GM21619 (cell line): ENCODE results near the gene PTPN2.
"Not testable (repeated sequence)": the region's sequence is repeated elsewhere in the genome, so short reads cannot be mapped to it uniquely, and the experiment has no call there.

Experiments
- ATAC-seq: cut with Tn5 transposase; IDR thresholded peaks from one replicate; pipeline ENCODE4 v1.9.1; 2021; ENCODE audit not compliant: unreplicated experiment

PTPN2 gene

DNA sequence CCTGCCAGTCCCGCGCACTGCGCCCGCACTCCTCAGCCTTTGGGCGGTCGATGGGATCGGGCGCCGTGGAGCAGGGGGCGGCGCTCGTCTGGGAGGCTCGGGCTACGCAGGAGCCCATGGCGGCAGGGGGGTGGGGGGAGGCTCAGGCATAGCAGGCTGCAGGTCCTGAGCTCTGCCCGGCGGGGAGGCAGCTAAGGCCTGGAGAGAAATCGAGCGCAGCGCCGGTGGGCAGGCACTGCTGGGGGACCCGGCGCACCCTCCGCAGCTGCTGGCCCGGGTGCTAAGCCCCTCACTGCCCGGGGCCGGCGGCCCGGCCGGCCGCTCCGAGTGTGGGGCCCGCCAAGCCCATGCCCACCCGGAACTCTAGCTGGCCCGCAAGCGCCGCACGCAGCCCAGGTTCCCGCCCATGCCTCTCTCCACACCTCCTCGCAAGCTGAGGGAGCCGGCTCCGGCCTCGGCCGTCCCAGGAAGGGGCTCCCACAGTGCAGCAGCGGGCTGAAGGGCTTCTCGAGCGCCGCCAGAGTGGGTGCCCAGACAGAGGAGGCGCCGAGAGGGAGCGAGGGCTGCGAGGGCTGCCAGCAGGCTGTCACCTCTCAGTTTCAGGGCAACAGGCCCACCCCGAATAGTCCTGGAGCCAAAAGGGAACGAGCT is 107.1 kb downstream of the PTPN2 start:
- no peak for ATAC-seq

DNA sequence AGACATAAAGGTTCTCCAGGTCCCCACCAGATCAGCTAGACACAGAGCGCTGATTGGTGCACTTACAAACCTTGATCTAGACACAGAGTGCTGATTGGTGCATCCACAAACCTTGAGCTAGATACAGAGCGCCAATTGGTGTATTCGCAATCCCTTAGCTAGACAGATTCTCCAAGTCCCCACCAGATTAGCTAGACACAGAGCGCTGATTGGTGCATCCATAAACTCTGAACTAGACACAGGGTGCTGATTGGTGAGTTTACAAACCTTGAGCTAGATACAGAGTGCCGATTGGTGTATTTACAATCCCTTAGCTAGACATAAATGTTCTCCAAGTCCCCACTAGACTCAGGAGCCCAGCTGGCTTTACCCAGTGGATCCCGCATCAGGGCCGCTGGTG is 107.6 kb downstream of the PTPN2 start:
- not testable (repeated sequence) for ATAC-seq

DNA sequence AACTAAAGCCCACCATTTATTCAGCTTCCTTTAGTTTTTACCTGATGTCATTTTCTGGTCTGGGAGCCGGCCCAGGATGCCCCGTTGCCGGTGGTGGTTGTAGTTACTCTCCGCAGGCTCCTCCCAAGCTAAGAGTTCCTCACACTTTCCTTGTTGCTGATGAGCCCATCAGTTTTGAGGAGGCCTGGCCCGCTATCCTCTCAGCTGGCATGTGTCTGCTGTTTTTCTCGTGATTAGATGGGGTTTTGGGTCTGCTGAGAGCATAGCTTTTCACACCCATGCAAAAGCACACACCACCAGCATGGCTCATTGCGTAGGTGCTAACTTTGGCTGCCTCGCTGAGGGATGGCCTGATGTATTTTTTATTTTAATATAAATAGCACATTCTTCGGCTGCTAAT is 109.1 kb downstream of the PTPN2 start:
- no peak for ATAC-seq

DNA sequence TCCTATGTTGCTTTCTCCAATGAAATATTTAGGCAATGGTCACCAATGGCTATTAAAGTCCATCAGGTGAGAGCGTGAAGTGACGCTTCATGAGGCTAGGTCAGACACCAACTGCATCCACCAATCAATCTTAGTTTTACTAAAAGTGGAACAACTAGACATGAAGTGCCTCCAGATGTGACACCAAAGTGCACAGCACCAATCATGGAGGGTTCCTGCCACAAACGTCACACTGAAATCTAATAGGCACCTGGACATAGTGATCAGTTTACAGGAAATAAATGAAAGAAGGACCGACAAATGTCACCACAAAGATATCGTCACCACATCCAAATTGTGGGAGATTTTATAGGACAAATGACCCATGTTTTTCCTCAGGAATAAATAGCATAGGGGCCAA is 110.7 kb downstream of the PTPN2 start:
- ATAC-seq = no peak

DNA sequence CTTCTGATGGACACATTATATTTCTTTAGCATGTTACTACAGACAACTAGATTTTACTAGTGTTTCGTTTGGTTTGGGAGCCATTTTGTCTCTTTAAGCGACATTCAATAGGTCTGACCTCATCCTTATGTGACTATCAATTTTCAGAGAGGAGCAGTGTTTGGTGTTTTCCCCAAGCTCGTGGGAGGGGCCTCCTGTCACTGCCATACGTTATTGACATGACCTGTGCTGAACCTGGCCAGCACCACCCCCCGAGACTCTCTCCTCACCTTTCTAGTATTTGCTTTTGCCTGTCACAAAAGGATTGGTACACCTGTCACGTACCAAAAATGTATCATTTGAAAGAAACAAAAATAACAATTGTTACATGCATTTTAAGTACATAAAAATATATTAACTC is 111.9 kb downstream of the PTPN2 start:
- ATAC-seq = no peak

DNA sequence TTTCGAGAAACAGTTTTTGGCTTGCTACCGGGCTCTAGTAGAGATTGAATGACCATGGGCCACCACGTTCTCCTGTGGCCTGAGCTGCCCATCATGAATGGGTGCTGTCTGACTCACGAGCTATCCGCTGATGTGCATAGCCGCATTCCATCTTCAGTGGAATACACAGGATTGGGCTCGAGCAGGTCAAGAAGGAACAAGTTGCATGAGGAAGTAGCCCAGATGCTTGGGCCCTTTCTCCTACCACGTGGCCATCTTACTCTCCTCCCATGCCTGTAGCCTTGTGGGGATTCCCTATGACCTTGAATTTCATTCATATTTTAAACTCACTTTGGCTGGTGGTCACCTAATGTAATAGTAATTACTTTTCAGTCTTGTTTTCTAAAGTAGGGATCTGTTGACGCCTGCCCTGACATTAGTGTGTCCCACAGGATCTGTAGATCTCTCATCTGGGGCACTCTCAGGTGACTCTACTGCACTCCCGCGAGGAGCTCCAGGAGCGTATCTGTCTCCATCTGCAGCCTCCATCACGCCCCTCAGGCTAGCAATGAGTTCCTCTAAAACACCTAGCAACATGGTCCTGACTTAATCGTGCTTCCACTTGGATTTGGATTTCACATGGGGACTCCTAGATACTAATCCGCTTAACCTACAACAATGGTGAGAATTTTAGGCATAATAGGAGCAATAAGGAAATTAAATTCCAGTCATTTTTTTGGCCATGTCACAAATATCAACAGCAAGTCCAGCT is 113.4 kb downstream of the PTPN2 start:
- no peak for ATAC-seq

DNA sequence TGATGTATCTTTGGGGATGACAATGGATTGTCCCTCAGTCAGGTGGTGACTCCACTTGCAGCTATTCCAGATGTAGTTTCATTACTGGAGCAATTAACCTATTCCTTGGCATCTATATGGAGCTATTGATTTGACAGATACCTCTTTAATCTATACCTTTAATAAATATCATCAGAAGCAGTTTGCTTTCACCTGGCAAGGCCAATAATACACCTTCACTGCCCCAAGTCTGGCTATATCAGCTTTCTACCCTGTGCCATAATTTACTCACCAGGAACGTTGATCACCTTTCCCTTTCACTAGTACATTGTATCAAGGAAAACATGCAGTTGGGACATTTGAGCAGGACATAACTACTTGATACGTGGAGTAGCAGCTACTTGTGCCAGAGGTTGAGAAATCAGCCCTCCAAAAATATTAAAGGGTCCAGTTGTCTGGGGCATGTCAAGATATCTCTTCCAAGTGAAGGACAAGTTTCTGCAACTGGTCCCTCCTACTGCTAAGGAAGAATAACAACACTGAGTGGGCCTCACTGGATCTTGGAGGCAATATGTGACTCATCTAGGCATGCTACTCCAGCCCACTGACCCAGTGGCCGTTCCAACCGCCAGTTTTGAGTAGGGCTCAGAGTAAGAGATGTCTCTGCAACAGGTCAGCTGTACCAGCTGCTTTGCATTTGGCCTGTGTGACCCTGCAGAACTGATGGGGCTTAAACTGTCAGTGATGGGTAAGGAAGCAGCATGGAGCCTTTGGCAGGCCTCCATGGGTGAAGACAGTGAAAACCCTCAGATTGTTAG is 114.2 kb downstream of the PTPN2 start:
- no peak for ATAC-seq

DNA sequence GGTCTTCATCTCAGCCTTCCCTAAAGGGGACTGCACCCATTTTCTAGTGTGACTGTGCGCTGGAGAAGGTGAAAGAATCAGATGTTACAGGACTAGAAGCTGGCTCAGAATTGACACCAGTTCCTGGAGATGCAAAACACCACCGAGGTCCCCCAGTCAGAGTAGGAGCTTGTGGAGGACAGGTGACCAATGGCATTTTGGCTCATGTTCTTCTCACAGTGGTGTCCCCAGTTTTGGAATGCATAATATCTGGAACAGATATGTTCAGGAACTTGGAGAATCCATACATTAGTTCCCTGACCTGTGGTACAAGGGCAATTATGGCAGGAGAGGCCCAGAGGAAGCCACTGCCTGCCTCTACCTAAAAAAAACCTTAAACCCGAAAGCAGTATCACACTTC is 114.9 kb downstream of the PTPN2 start:
- no peak for ATAC-seq

DNA sequence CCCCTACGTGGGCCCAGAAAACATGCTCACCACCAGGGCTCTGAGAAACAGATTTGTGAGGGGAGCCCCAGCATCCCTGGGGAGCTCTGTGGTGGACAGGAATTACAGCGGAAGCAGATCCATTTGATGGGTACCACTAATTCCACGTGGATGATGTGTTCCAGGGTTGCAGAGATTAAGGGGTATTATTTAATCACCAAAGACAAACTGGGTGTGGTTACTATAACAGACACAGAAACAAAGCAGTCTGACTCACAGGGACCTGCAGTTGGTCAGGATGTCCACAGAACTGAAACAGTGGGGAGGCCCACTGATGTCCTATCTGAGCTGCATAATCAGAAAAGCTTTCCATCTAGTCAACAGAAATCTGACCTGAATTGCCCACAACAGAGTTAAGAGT is 115.4 kb downstream of the PTPN2 start:
- ATAC-seq = no peak

DNA sequence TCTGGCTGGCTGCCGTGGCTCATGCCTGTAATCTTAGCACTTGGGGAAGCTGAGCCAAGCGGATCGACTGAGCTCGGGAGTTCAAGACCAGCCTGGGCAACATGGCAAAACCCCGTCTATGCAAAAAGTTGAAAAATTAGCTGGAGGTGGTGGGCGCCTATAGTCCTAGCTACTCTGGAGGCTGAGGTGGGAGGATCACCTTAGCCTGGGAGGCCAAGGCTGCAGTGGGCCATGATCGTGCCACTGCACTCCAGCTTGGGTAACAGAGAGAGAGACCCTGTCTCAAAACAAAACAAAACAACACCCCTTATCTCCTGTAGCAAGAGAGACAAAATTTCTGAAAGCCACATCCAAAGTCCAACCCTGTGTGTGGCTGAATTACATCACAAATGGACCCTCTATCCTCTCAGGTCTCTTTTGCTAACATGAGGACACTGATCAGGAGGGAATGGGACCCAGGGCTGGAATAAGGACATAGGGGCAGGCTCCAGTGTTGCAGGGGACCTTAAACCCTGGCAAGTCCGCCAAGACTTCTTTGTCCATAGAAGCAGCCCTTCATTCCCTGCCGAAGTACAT is 116.4 kb downstream of the PTPN2 start:
- no peak for ATAC-seq

DNA sequence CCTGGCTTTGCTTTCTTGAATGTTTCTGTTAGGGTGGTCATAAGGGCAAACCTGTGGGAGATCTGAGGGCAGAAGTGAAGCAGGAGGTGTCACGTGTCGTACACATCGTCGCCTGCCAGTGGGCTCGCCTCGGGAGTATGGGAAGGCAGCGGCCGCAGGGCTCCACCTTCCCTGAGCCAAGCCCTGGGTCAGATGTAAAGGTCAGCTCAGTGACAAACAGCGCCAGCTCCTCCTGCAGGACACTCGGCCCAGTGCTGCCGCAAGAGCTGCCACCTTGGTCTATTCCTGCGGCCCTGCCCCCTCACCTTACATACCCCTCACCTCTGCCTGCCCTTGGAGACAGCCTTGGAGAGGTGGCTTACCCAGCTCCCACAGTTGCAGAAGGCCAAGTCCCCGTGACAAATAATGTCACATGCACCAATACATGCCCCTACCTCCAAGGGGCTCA is 117.0 kb downstream of the PTPN2 start:
- no peak for ATAC-seq

DNA sequence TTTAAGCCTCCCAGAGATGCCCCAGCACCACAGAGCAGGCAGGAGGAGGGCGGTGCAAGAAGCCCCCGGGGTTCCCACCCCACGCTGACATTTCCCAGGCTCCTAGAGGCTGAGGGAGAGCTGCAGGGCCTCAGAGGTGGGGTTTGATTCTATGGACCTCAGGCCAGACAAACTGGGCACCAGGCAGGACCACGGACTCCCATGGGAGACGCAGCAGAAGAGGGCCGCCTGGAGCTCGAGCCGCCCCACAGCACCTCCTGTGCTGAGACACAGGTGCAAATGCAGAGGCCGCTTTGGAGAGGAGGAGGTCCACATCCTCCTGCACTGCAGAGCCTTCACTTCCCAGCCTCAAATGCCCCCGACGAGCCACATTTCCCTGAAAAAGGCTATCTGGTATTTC is 118.5 kb downstream of the PTPN2 start:
- ATAC-seq = no peak

DNA sequence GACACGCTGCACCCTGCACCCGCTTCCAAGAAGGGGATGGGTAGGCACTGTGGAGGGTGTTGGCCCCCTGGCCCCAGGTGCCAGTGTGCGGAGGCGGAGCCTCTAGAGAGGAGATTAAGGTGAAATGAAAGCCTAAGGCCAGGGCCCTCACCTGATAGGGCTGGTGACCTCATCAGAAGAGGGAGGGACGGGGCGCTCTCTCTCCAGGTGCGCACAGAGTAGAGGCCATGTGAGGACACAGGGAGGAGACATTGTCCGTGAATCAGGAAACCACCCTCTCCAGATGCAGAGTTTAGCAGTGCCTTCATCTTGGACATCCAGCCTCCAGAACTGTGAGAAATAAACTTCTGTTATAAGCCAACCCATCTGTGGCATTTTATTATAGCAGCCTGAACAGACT is 118.9 kb downstream of the PTPN2 start:
- ATAC-seq = no peak

DNA sequence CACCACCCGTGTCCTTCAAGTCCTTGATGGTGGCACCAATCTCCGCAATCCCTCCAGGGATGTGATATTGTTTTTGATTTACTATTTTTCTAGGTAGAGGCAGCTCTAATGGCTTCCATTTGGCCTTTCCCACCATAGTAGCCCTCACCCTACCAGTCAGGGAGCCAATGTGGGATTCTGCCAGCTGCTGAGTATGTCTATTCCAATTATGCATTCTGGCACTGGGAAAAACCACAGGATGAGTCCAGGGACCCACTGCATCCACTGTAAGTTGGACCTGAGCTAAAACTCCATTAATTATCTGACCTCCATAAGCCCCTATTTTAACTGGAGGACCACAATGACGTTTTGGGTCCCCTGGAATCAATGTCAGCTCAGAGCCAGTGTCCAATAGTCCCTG is 125.5 kb downstream of the PTPN2 start:
- ATAC-seq = not testable (repeated sequence)

DNA sequence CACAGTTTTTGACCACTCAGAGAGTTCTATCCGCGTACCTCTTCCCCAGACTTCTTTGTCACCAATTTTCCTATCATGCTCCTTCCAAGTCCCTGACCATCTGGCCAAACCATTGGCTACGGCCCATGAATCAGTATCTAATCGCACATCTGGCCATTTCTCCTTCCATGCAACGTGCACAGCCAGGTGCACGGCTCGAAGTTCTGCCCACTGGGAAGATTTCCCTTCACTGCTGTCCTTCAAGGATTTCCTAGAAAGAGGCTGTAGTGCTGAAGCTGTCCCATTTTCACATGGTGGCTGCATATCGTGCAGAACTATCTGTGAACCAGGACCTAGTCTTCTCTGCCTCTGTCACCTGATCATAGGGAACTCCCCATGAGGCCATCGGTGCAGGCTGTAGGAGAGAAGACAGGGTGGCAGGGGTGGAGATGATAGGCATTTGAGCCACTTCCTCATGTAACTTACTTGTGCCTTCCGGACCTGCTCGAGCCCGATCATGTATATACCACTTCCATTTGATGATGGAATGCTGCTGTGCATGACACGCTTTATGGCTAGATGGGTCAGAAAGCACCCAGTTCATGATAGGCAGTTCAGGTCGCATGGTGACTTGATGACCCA is 127.3 kb downstream of the PTPN2 start:
- ATAC-seq = not testable (repeated sequence)

DNA sequence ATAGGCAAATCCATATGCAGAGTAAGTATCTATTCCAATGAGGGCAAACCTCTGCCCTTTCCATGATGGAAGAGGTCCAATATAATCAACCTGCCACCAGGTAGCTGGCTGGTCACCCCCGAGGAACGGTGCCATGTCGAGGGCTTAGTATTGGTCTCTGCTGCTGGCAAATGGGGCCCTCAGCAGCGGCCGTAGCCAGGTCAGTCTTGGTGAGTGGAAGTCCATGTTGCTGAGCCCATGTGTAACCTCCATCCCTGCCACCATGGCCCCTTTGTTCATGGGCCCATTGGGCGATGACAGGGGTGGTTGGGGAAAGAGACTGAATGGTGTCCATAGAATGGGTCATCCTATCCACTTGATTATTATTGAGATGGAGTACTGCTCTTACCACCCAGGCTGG is 128.4 kb downstream of the PTPN2 start:
- not testable (repeated sequence) for ATAC-seq

DNA sequence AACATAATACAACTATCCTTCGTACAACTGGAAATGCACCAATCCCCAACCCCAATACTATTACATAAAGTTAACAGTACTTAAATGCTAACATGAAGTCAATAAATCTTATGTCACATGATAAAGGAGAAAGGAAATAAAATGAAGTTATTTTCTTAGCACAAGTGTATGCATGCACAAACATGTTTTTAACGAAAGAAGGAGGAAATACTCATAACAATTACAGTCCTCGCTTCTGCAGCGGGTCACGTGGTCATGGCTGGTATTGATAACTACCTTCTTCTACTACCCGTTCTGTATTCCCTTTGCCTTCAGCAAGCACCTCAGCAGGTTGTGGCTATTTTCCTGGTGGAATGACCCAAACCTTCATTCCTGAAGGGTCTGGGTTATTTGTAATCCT is 129.5 kb downstream of the PTPN2 start:
- ATAC-seq = no peak

DNA sequence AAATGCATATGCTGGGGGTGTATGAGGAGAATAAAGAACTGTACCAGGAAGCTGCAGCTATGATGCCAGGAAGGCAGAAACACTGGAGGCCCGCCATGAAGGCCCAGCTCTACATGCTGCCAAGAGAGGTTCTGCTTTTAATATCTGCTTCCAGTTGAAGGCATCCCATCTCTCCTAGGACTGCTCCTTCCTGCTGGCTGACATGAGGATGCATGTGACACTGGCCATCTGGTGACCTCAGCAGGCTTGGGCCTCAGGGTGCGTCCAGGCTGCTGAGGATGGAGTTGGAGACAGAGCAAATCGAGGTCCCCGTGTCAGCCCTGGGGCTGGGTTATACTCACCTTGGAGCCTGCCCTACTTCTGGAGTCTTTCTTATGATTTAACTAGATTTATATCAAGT is 132.1 kb downstream of the PTPN2 start:
- no peak for ATAC-seq

DNA sequence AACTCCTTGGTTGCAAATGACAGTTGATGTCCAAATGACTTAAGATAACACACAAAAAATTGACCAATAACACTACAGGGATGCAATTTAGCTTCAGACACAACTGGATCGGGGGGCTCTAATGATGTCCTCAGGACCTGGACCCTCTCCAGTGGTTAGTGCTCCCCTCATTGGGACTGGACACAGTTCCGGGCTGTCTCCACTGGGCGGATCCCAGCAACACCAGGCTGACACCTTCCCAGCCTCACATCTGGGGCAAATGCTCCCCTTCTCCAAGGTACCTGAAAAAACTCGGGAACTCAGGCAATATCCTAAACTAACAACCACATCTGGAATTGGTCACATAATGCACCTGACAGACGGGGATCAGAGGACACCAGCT is 132.5 kb downstream of the PTPN2 start:
- ATAC-seq = no peak

DNA sequence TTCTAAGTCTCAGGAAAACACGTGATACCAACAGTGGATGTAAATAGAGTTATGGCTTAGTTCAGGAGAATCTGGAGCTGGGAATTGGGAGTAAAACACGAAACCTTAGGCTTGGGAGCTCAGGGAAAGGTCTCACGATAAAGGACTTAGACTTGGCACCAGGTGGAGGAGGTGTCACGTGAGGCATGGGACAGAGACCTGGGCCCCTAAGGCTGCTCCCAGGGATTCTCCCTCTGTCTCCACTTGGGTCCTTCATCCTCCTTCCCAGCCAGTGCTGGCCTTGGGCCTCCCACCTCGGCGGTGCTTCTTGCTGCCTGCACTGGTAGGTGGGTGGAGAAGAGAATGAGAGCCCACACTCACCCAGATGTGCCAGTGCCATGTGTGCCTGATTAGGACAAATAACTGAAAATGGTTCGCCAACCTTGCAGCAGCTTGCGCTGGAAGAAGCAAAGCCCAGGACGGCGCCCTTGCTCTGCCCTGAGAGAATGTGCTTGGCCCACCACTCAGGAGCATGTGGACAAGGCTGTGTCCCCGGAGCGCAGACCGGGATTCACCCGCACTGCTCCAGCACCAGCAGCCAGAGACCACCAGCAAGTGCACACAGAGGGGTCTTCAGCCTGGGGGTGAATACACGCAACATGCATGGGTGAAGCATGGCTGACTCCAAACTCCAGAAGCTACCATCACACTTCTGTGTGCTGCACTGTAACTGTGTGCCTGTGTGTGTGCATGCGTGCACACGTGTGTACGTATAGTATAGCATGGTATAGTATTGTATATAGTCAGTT is 133.1 kb downstream of the PTPN2 start:
- ATAC-seq = no peak
